Motor neuron (in vitro differentiated cells): ENCODE data around the gene BLM. TPM values are rescaled to one million over a fixed set of nuclear protein-coding genes. Genes with fewer than 3 reads are reported as not detected.
"Not testable (repeated sequence)": the region's sequence is repeated elsewhere in the genome, so short reads cannot be mapped to it uniquely, and the experiment has no call there.

Experiments
- ATAC-seq, 8 experiments: fragments of 200-7000 bp; cut with Tn5 transposase; replicated peaks in 6 of 8; 2 replicates each; pipeline ENCODE4 v1.8.0; 2021; ENCODE audit warnings: mild to moderate bottlenecking in 8 of 8, moderate library complexity in 8 of 8
- H3K27ac ChIP-seq, 2 donors: fragments of 250-450 bp; sonication (Bioruptor Pico); 2 replicates each; pipeline ENCODE4 v1.9.0; 2021; ENCODE audit warnings: antibody characterized with exemption in 2 of 2, mild to moderate bottlenecking in 2 of 2, moderate library complexity in 1 of 2
- H3K4me1 ChIP-seq, 2 donors: fragments of 250-450 bp; sonication (Bioruptor Pico); replicated peaks in 1 of 2; 2 replicates each; pipeline ENCODE4 v1.6.1; 2021; ENCODE audit warnings: antibody characterized with exemption in 2 of 2, mild to moderate bottlenecking in 2 of 2, moderate library complexity in 1 of 2
- H3K4me3 ChIP-seq, 5 donors: fragments of 250-450 bp; sonication (Bioruptor Pico); 2 replicates each; pipeline ENCODE4 v1.9.0; 2021; ENCODE audit warnings: antibody characterized with exemption in 5 of 5, mild to moderate bottlenecking in 5 of 5, moderate library complexity in 4 of 5
- WGBS, 10 experiments: fragments of 450-650 bp; shearing (Covaris generic); methylation state at CpG; one replicate each; pipeline ENCODE4 v1.0.0; 2022; 5-methylcytosine and 5-hydroxymethylcytosine counted together
- in situ Hi-C, 9 experiments: fragments of 400-800 bp; cut with MboI; loops; one replicate each; pipeline ENCODE4 v1.15.0; 2021; ENCODE audit warnings: low sequenced_read_pairs in 9 of 9, low pct_unique_long_range_greater_than_20kb in 2 of 9; ENCODE audit not compliant: unreplicated experiment in 9 of 9
- total RNA-seq, 8 experiments: library from RNA; unstranded; fragments of 300-600 nt; gene quantifications; 2 replicates each; pipeline versions ENCODE4 v1.2.3 to v1.2.4, GENCODE V29; 2022

The BLM gene
- total RNA-seq, 8 experiments from 2014 or later = 1.2 to 15.8 (median 4.2) TPM

- WGBS, 10 experiments = 40 to 100% (median 92%) methylated on average over 1 of the region's 1 CpG; no CpG with 5 or more reads in 4 of the 10 experiments
- H3K4me3 ChIP-seq = no peak overlapping the region
- H3K27ac ChIP-seq = no peak overlapping the region
- ATAC-seq = no peak
- peaks cover 5 to 6% of the 10 kb centered on the region in 2 donors for H3K4me1 ChIP-seq
- in situ Hi-C loops = loop anchor here in 1 of 9 experiments (10.0 kb wide), 1 partner anchor 162 kb away; no protein-coding TSS in a partner anchor
These were observed 4.1 kb upstream of the BLM start for GRCh38 chr15:90713081-90713480.

- ATAC-seq = peak in 2 of 8 experiments; percentile 14 to 19
- Histone ChIP-seq H3K27ac (peak overlapping the region; percentile 24 to 70), H3K4me3 (peak overlapping the region; percentile 44 to 92 (median 62)), H3K4me1 (peaks cover 5 to 6% of the 10 kb centered on the region in 2 donors)
- in situ Hi-C loops = loop anchor here in 1 of 9 experiments (10.0 kb wide), 1 partner anchor 158 kb away; no protein-coding TSS in a partner anchor
- WGBS, 10 experiments = 0 to 50% (median 23%) methylated on average over 2 to 8 of the region's 14 CpGs; no CpG with 5 or more reads in 1 of the 10 experiments
These were observed 700 bp upstream of the BLM start for GRCh38 chr15:90716317-90716975.

GRCh38 chr15:90718232-90718631, 1.1 kb downstream of the BLM start:
- 17 to 73% (median 47%) methylated on average over 2 to 5 of the region's 5 CpGs; no CpG with 5 or more reads in 1 of the 10 experiments for WGBS, 10 experiments
- Histone ChIP-seq H3K4me1 (peaks cover 5 to 6% of the 10 kb centered on the region in 2 donors), H3K4me3 (peak overlapping the region in 2 of 5 donors; percentile 44 to 92), H3K27ac (no peak overlapping the region)
- in situ Hi-C loops = loop anchor here in 1 of 9 experiments (10.0 kb wide), 1 partner anchor 157 kb away; no protein-coding TSS in a partner anchor
- no peak for ATAC-seq

- 68 to 100% (median 100%) methylated on average over 1 to 2 of the region's 2 CpGs for WGBS, 10 experiments
- Histone ChIP-seq H3K27ac (no peak overlapping the region), H3K4me3 (no peak overlapping the region), H3K4me1 (peaks cover 5 to 6% of the 10 kb centered on the region in 2 donors)
- in situ Hi-C loops = no loop called here
- ATAC-seq = no peak
These were observed 3.0 kb downstream of the BLM start for GRCh38 chr15:90720131-90720530.

- Histone ChIP-seq H3K4me1 (no peaks in the 10 kb centered on the region), H3K4me3 (no peak overlapping the region), H3K27ac (no peak overlapping the region)
- ATAC-seq = no peak
- in situ Hi-C loops = no loop called here
- WGBS, 10 experiments = 95 to 100% (median 100%) methylated on average over 1 to 3 of the region's 3 CpGs; no CpG with 5 or more reads in 2 of the 10 experiments
These were observed 12.1 kb downstream of the BLM start for GRCh38 chr15:90729261-90729660.

GRCh38 chr15:90730290-90730689, 13.1 kb downstream of the BLM start:
- no peak for ATAC-seq
- 92 to 100% (median 96%) methylated on average over 1 to 5 of the region's 6 CpGs; no CpG with 5 or more reads in 3 of the 10 experiments for WGBS, 10 experiments
- in situ Hi-C loops = no loop called here

GRCh38 chr15:90735923-90736322, 18.8 kb downstream of the BLM start:
- Histone ChIP-seq H3K4me3 (no peak overlapping the region), H3K27ac (no peak overlapping the region), H3K4me1 (no peaks in the 10 kb centered on the region)
- WGBS, 10 experiments = 53 to 100% (median 89%) methylated on average over 1 of the region's 1 CpG; no CpG with 5 or more reads in 1 of the 10 experiments
- in situ Hi-C loops = no loop called here
- ATAC-seq = no peak

More at GRCh38 chr15:90730290-90730689, 13.1 kb downstream of the BLM start:
- no peak overlapping the region for H3K27ac ChIP-seq
- no peak overlapping the region for H3K4me3 ChIP-seq
- no peaks in the 10 kb centered on the region for H3K4me1 ChIP-seq

GRCh38 chr15:90740545-90740944, 23.4 kb downstream of the BLM start:
- H3K4me1 ChIP-seq, in situ Hi-C loops, ATAC-seq, H3K4me3 ChIP-seq, H3K27ac ChIP-seq: not testable (repeated sequence)
- 83 to 100% (median 89%) methylated on average over 1 to 3 of the region's 3 CpGs; no CpG with 5 or more reads in 2 of the 10 experiments for WGBS, 10 experiments

- WGBS, 10 experiments = 56 to 100% (median 75%) methylated on average over 1 to 3 of the region's 3 CpGs; no CpG with 5 or more reads in 1 of the 10 experiments
- in situ Hi-C loops = no loop called here
- H3K4me3 ChIP-seq = no peak overlapping the region
- no peaks in the 10 kb centered on the region for H3K4me1 ChIP-seq
- no peak overlapping the region for H3K27ac ChIP-seq
- no peak for ATAC-seq
These were observed 24.9 kb downstream of the BLM start for GRCh38 chr15:90742087-90742486.

- 0 to 100% (median 63%) methylated on average over 1 of the region's 1 CpG; no CpG with 5 or more reads in 3 of the 10 experiments for WGBS, 10 experiments
- in situ Hi-C loops = no loop called here
These were observed 26.3 kb downstream of the BLM start for GRCh38 chr15:90743407-90743806.

GRCh38 chr15:90744759-90745402, 27.7 kb downstream of the BLM start:
- ATAC-seq = no peak
- Histone ChIP-seq H3K4me3 (no peak overlapping the region), H3K4me1 (peaks cover 3 to 7% of the 10 kb centered on the region in 2 donors), H3K27ac (no peak overlapping the region)
- in situ Hi-C loops = no loop called here
- WGBS, 10 experiments = 92 to 100% (median 100%) methylated on average over 2 to 7 of the region's 8 CpGs; no CpG with 5 or more reads in 3 of the 10 experiments

More at GRCh38 chr15:90743407-90743806, 26.3 kb downstream of the BLM start:
- Histone ChIP-seq H3K4me1 (no peaks in the 10 kb centered on the region), H3K4me3 (no peak overlapping the region), H3K27ac (no peak overlapping the region)
- ATAC-seq = no peak

- Histone ChIP-seq H3K4me1 (peaks cover 8 to 23% of the 10 kb centered on the region in 2 donors), H3K4me3 (peak overlapping the region in 2 of 5 donors; percentile 20 to 34), H3K27ac (peak overlapping the region in 1 of 2 donors; percentile 5)
- in situ Hi-C loops = no loop called here
- ATAC-seq = peak in 7 of 8 experiments; percentile 67 to 93 (median 83)
- 25 to 83% (median 59%) methylated on average over 1 to 3 of the region's 3 CpGs; no CpG with 5 or more reads in 2 of the 10 experiments for WGBS, 10 experiments
These were observed 32.6 kb downstream of the BLM start for GRCh38 chr15:90749754-90750153.

- 53 to 100% (median 87%) methylated on average over 2 to 6 of the region's 7 CpGs; no CpG with 5 or more reads in 1 of the 10 experiments for WGBS, 10 experiments
- H3K4me1 ChIP-seq = peaks cover 8 to 23% of the 10 kb centered on the region in 2 donors
- ATAC-seq = peak in 5 of 8 experiments; percentile 69 to 90 (median 80)
- in situ Hi-C loops = no loop called here
- H3K4me3 ChIP-seq = peak overlapping the region in 2 of 5 donors; percentile 20 to 34
- H3K27ac ChIP-seq = peak overlapping the region in 1 of 2 donors; percentile 5
These were observed 33.0 kb downstream of the BLM start for GRCh38 chr15:90750186-90750585.
